ENCODE results near the gene LRRC56. TPM values are rescaled to one million over a fixed set of nuclear protein-coding genes. Genes with fewer than 3 reads are reported as not detected.

Gene LRRC56
- total and polyA plus RNA-seq, 2 of the 13 experiments (the other 11 are each of a cell fraction or from before 2014, with no cell fraction given), result 0.11 to 0.29 TPM

- peak; percentile 68; the same call in 1 of the 2 replicates for TF ChIP-seq ATF7-NPFF (CRISPR knock-in tag; IDR thresholded peaks at IDR 0.05; ENCODE audit: low read depth)
- TF ChIP-seq ZGPAT (CRISPR knock-in tag; IDR thresholded peaks at IDR 0.05), result peak; percentile 51; the same call in 1 of the 2 replicates
- no peak for TF ChIP-seq HHEX (CRISPR knock-in tag; IDR thresholded peaks at IDR 0.05)
- 0 out of 2 replicates have a peak, but pooled peaks have one; percentile 42 for TF ChIP-seq ZMAT3 (CRISPR knock-in tag; conservative IDR thresholded peaks at IDR 0.05)
- no peak for TF ChIP-seq MIXL1 (CRISPR knock-in tag; IDR thresholded peaks at IDR 0.05)
- no peak for TF ChIP-seq KMT2B (CRISPR knock-in tag; IDR thresholded peaks at IDR 0.05)
- TF ChIP-seq YEATS2 (CRISPR knock-in tag; IDR thresholded peaks at IDR 0.05; ENCODE audit: borderline replicate concordance), result peak; percentile 52; the same call in 1 of the 2 replicates
- TF ChIP-seq SIN3A (IDR thresholded peaks at IDR 0.05; ENCODE audit: borderline replicate concordance, low read depth, low read length), result peak; percentile 50; the same call in 1 of the 2 replicates
- peak; percentile 57 for TF ChIP-seq PATZ1 (CRISPR knock-in tag; IDR thresholded peaks at IDR 0.05)
- no peak for TF ChIP-seq MAF1 (CRISPR knock-in tag; IDR thresholded peaks at IDR 0.05; ENCODE audit: borderline replicate concordance)
- no peak for TF ChIP-seq ZNF17 (CRISPR knock-in tag; IDR thresholded peaks at IDR 0.05)
- no peak for TF ChIP-seq RCOR2 (CRISPR knock-in tag; IDR thresholded peaks at IDR 0.05)
- no peak for TF ChIP-seq E2F5 (CRISPR knock-in tag; conservative IDR thresholded peaks at IDR 0.05)
- TF ChIP-seq HNRNPK (IDR thresholded peaks at IDR 0.05; ENCODE audit: low read depth, low read length, poor library complexity, severe bottlenecking), result peak; percentile 58
- TF ChIP-seq ZNF660 (CRISPR knock-in tag; IDR thresholded peaks at IDR 0.05; ENCODE audit: borderline replicate concordance, low read depth), result no peak
- TF ChIP-seq ARNTL (CRISPR knock-in tag; IDR thresholded peaks at IDR 0.05), result peak; percentile 64; the same call in 1 of the 2 replicates
- TF ChIP-seq ZMAT5 (CRISPR knock-in tag; IDR thresholded peaks at IDR 0.05; ENCODE audit: borderline replicate concordance, low read depth), result no peak
- peak; percentile 33; the same call in 1 of the 2 replicates for TF ChIP-seq MYC (CRISPR knock-in tag; IDR thresholded peaks at IDR 0.05; ENCODE audit: borderline replicate concordance)
- TF ChIP-seq ZNF572 (CRISPR knock-in tag; IDR thresholded peaks at IDR 0.05), result no peak
- TF ChIP-seq PLSCR1 (CRISPR knock-in tag; IDR thresholded peaks at IDR 0.05; ENCODE audit: borderline replicate concordance), result no peak
- no peak for TF ChIP-seq ZNF430 (CRISPR knock-in tag; IDR thresholded peaks at IDR 0.05)
- TF ChIP-seq CREB1 (IDR thresholded peaks at IDR 0.05), result peak; percentile 29; the same call in 1 of the 2 replicates
- TF ChIP-seq CREB1 (CRISPR knock-in tag; IDR thresholded peaks at IDR 0.05), result no peak
- no peak for TF ChIP-seq MXD1 (CRISPR knock-in tag; IDR thresholded peaks at IDR 0.05)
Measured at GRCh38 chr11:535519-536454, 1.5 kb upstream of the LRRC56 start, which contains the start of gene HRAS (continued).
